ENCODE data around the gene USP6. TPM values are rescaled to one million over a fixed set of nuclear protein-coding genes. Genes with fewer than 3 reads are reported as not detected.

The USP6 gene
- total RNA-seq, 2 donors from 2014 or later = not detected

DNA sequence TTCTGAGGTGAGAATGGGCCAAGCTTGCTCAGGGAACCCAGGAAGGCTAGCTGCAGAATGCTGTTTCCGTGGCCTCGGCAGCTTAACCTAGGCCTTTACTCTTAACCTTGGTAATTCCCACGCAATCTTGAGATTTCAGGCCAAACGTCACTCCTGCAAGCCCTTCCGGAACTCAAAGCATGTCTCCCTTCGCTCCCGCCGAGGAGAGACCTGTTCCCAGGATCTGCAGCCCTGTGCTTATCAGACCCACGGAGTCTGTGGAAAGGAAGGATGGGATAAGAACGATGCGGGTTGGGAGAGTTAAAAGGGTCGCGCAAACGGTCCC is 38.1 kb upstream of the USP6 start:
- Histone ChIP-seq H3K36me3 (replicated peaks in 1 of 2; ENCODE audit: insufficient read depth in 1 of 2, low read depth in 2 of 2) (no peaks in the 10 kb centered on the region), H3K9me3 (no peaks in the 10 kb centered on the region), H3K27ac (peak overlapping the region; percentile 39 to 78 (median 70)), H3K4me1 (peaks cover 23% of the 10 kb centered on the region), H3K27me3 (no peaks in the 10 kb centered on the region), H3K4me3 (peak overlapping the region; percentile 39 to 75)
- intact Hi-C loops (cut with DNase I) = no loop called here
- 12 to 23% methylated on average over 14 of the region's 14 CpGs for WGBS, 2 donors
- DNase-seq = no peak
- ATAC-seq = peak; percentile 24
- no peak for TF ChIP-seq POLR2A (IDR thresholded peaks at IDR 0.05)
- TF ChIP-seq, protein P1, sequence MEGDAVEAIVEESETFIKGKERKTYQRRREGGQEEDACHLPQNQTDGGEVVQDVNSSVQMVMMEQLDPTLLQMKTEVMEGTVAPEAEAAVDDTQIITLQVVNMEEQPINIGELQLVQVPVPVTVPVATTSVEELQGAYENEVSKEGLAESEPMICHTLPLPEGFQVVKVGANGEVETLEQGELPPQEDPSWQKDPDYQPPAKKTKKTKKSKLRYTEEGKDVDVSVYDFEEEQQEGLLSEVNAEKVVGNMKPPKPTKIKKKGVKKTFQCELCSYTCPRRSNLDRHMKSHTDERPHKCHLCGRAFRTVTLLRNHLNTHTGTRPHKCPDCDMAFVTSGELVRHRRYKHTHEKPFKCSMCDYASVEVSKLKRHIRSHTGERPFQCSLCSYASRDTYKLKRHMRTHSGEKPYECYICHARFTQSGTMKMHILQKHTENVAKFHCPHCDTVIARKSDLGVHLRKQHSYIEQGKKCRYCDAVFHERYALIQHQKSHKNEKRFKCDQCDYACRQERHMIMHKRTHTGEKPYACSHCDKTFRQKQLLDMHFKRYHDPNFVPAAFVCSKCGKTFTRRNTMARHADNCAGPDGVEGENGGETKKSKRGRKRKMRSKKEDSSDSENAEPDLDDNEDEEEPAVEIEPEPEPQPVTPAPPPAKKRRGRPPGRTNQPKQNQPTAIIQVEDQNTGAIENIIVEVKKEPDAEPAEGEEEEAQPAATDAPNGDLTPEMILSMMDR (IDR thresholded peaks at IDR 0.05) = no peak

DNA sequence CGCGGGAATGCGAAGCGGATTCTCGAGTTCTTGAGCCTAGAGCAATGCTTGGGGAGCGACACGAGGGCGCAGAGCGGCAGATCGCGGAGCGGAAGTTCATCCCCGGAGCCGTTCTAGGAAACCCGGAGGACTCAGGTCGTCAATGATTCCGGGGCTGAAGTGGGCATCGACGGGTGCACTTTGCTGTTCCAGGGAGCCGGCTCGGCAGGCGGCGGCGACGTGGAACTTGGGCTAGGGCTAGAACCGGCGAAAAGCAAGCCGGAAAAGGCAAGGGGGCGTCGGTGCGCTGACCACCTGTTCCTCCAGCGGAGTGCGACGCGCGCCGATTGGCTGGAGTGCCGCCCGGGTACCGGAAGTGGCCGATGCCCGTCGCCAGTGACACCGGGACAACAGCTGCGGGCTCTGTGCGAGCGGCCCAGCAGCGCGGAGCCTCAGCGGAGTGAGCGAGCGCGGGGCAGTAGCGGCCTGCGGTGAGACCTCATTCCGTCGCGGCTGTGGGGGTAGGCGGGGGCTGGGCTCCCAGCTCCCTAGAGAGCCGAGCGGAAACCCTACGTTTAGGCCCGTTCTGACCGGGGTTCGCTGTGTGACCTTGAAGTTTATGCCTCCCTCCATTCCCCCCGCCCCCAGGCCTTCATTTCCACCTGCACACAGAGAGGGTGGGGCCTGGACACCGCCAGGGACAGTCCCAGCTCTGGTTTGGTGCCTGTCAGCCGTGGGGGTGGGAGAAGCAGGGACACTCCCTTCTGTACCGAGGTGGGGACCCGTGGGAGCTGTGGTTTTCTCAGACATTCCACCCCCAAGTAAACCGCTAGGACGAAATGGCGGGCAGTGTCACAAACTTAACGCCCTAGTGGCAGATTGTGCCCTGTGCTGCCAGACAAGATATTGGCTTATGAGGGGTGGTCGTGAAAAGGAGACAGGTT is 37.5 kb upstream of the USP6 start, which contains the start of gene ZFP3:
ZFP3 (plus strand) TSS at position 362 of the 923 bp plus-strand sequence. CDS start 13,038 bp downstream, outside the sequence.
- TF ChIP-seq, protein P1 (IDR thresholded peaks at IDR 0.05) = peak in 1 of 7 experiments; percentile 18
- TF ChIP-seq POLR2A (IDR thresholded peaks at IDR 0.05) = peak; percentile 30 to 75 (median 75)
- peak within 1 kb of the TSS; percentile 39 to 78 (median 70) for H3K27ac ChIP-seq

DNA sequence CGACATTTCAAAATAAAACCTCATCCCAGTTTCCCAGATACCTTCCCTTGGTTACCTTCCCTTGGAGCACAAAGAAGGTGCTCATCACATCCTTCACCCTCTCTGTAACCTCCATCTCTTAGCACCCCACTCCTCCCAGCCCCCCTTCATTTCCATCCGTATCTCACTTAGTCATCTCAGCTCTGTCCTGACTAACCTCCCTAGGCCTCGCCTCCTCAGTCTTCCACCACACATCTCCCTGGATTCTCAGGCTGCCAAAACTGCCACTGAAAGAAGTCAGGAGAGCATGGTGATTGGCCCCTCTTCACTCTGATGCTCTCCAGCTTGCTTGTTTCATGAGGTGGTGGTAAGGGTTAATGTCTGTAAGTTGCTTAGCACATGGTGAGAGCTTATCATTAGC is 35.2 kb upstream of the USP6 start:
- no peak overlapping the region for H3K27ac ChIP-seq
- H3K4me1 ChIP-seq = peaks cover 23% of the 10 kb centered on the region
- TF ChIP-seq, protein P1 (IDR thresholded peaks at IDR 0.05) = no peak
- no peak for TF ChIP-seq POLR2A (IDR thresholded peaks at IDR 0.05)
- no peak for DNase-seq
- H3K36me3 ChIP-seq (replicated peaks in 1 of 2; ENCODE audit: insufficient read depth in 1 of 2, low read depth in 2 of 2) = no peaks in the 10 kb centered on the region
- intact Hi-C loops (cut with DNase I) = loop anchor here (10.0 kb wide), 1 partner anchor 114 kb away; the partner anchor contains the start of gene ZNF594
- no peaks in the 10 kb centered on the region for H3K27me3 ChIP-seq
- no peak overlapping the region for H3K4me3 ChIP-seq
- WGBS, 2 donors = 90 to 95% methylated on average over 3 of the region's 3 CpGs
- no peak for ATAC-seq
- no peaks in the 10 kb centered on the region for H3K9me3 ChIP-seq

More for the DNA sequence above, 37.5 kb upstream of the USP6 start, which contains the start of gene ZFP3:
- Histone ChIP-seq H3K27me3 (no peaks in the 10 kb centered on the region), H3K9me3 (no peaks in the 10 kb centered on the region), H3K4me1 (peaks cover 23% of the 10 kb centered on the region), H3K4me3 (peak within 1 kb of the TSS; percentile 39 to 75), H3K36me3 (replicated peaks in 1 of 2; ENCODE audit: insufficient read depth in 1 of 2, low read depth in 2 of 2) (no peaks in the 10 kb centered on the region)
- intact Hi-C loops (cut with DNase I) = no loop called here
- peak; percentile 85 to 90 (median 86) for DNase-seq
- WGBS, 2 donors = 0 to 1% methylated on average over 34 to 73 of the region's 75 CpGs
- ATAC-seq = peak; percentile 99

DNA sequence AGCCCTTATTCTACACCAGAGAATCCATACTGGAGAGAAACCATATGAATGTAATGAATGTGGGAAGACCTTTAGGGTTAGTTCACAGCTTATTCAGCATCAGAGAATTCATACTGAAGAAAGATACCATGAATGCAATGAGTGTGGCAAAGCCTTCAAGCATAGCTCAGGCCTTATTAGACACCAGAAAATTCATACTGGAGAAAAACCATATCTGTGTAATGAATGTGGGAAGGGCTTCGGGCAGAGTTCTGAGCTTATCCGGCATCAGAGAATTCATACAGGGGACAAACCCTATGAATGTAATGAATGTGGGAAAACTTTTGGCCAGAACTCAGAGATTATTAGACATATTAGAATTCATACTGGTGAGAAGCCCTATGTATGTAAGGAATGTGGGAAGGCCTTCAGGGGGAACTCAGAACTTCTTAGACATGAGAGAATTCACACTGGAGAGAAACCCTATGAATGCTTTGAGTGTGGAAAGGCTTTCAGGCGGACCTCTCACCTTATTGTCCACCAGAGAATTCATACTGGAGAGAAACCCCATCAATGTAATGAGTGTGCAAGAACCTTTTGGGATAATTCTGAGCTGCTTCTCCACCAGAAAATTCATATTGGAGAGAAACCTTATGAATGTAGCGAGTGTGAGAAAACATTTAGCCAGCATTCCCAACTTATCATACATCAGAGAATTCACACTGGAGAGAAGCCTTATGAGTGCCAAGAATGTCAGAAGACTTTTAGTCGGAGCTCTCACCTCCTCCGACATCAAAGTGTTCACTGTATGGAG is 23.4 kb upstream of the USP6 start:
- Histone ChIP-seq H3K9me3 (peaks cover 0 to 80% (median 7%) of the 10 kb centered on the region in 3 donors), H3K4me1 (peaks cover 6% of the 10 kb centered on the region), H3K27ac (no peak overlapping the region), H3K4me3 (no peak overlapping the region), H3K36me3 (replicated peaks in 1 of 2; ENCODE audit: insufficient read depth in 1 of 2, low read depth in 2 of 2) (peaks cover 25 to 30% of the 10 kb centered on the region in 2 donors), H3K27me3 (no peaks in the 10 kb centered on the region)
- 93 to 96% methylated on average over 6 of the region's 6 CpGs for WGBS, 2 donors
- intact Hi-C loops (cut with DNase I) = no loop called here
- ATAC-seq (no peak), DNase-seq (no peak)
- TF ChIP-seq POLR2A (IDR thresholded peaks at IDR 0.05) = no peak
- TF ChIP-seq, protein P1 (IDR thresholded peaks at IDR 0.05) = no peak

Measured in body of pancreas (tissue), 4 donors.